ENCODE measurements around the gene OGA.

Gene OGA

DNA sequence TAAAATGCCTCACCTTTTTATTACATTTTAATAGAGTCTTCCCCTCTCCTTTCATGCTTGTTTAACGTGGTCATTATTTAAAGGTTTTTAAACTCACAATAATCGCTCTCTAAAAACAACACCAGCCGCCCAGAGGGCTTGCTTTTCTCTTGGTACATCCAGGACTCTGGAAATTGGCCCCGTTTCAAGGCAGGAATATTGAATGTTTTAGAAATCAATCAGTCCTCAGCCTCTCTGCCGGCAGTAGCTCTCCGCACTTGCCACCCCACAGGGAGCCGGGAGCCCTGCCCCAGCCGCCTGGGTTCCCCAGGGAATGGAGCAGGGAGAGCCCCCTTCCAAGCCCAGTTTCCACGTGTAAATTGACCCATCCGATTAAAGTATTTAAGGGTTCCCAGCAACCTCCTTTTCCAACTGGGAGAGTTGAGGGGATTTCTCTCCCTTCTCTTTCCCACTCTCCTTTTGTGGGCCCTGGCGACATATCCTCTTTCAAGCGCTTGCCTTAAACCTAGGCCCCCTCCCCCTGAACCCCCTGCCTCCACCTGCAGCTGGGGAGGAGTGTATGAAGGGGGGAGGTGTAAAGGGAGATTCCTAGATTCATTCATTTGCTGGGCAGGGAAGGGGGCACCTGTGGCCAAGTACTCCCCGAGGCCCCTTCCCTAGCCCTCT, 44.2 kb downstream of the OGA start:
- no peak for DNase-seq

DNA sequence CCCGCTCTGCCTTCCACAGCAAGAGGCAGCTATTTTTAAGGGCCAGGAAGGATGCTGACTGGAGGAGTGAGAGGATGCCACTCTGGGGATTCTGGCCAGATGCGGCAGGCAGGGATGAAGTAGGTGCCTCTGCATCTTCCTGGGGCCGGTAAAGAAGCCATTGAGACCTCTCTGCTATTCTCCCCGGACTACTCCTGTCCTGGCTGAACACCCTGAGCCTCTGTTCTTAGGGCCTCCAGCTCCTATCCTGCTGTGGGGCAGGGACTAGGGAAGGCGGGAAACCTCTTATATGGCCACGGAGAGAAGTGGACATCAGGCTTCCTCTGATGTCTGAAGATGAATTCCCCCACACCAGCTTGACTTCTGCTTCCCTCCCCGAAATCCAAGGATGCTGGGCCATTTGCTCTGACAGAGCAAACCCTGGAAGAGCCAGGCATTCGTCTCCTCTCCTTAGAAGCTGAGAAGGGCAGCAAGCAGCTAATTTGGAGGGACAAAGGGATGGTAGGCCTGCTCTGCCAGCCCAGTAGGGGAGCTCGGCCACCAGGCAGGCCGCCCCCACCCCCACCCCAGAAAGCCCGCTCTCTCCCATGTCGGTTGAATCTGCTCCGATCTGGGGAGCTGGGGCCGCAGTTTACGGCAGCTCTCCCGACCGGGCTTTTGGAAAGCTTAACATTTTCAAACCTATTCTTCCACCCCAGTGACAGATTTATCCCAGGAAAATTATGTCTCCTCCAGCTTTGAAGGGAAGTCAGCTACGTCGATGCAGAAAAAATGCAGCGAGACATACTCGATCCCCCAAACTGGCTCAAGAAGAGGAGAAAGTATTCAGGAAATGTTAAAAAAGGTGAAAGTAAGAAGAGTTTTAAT, 45.1 kb downstream of the OGA start:
- DNase-seq, result no peak

DNA sequence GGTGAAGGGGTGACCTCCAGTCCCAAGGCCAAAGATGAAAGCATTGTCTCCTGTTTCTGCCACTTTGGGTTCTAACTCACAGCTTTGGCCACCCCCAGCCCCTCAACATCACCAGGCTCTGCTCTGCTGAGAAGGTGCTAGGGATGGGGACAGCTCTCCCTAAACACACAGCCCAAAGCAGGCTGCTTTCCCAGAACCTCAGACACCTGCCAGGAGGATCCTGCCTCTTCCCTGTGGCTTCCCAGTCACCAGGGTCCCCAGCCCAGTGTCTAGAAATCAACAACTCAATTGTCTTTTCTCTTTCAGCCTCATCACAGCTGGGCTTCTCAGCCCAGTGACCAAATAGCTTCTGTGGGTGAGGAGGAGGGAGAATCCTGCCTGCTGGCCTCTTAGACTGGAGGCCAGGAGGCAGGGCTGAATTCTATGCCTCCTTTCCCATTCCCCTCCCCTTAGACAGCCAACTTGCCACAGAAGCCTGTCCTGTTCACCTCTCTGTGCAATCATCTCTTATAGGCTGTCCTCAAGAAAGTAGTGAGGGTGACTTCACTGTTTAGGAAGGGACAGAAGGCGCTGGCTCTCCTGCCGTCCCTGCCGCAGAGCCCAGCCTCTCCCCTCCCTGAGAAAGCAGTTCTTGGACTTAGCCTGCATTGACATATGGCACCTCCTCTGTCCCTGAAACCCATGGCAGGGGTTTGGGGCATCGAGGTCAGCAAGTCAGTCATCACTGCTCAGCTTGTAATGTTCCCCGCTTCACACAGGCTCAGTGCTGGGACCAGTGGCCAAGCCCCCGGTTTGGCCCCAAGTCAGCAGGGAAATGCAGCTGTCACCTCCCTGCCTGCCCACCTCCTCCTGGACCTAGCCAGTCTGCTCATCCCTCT, 46.0 kb downstream of the OGA start:
- DNase-seq, result no peak

DNA sequence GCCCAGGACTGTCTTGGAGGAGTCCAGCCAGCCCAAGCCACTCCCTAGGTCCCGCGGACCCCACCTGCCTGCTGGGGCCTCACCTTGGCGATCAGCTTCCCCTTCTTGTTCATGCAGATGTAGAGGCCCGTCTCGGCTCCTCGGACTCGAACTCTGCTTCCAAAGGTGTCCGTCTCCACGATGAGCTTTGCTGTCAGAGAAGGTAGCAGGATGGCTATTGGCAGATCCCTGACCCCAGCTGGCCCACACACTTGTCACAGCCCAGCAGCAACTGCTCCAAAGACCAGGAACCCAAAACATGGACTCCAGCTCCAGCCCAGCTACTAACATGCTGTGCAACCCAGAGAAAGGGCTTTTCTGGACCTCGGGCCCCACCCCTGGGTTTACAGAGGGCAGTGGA, 46.9 kb downstream of the OGA start:
- DNase-seq, result no peak

DNA sequence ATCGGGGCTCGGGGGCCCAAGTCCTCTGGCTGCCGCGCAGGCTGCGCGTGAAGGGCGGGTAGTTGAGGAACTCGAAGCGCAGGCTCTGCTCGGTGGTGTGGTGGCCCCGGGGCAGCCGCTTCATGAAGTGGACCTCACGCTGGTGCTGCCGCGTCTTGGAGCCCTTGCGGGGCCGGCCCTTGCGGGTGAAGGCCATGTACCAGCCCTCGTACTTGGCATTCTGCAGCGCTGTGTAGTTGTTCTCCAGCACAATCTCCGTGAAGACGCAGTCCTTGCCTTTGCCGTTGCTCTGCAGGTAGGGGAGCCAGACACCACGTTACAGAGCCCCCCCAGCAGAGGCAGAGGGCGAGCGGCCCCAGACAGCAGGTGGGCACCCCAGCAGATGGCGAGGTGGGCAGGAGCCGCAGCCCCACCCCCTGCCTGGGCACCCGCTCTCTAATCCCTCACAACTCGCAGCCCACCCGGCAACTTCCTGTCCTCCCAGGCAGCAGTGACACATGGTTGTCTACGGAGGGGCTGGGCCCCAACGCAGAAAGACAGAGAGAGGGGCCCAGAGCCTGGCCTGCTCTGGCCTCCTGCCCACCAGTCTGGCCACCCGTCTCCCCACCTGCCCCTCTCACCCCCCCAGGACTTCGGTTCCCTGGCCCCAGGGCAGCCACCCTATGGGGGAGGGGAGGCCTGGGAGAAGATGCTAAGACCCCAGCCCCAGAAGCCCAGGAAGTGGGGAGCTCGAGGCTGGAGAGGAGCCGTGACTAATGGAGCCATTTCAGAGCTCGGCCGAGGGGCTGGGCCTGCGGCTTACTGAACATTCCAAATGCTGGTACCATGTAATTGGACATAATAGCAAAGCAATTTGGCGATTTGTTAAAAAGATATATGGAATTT, 47.7 kb downstream of the OGA start:
- DNase-seq, result no peak

DNA sequence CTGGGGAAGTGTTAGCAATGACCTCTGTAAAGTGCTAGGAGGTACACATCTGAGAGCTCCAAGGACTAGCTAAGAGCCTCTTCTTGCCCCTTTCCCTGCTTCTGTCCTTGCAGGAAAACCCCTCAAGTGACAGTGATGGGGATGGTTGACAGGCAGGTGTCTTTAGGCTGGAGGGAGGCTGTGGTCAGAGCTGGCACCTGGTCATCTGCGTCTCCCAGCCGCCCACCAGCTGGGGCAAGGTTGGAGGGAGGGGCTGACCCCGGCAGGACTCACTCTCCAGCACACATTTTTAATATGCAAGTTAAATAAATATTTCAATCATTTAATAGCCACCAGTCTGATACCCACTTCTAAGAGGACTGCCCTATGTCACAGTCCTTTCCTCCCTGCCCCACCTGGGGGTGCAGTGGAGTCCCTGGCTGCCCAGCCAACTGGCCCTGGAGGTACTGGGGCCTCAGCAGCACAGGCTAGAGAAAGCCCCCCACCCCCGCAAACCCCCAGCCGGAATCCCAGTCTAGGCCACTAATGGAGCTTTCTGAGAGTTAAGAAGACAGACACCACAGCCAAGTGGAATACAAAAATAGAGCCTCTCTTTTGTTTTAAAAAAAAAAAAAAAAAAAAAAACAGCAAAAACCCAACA, 48.6 kb downstream of the OGA start:
- DNase-seq, result no peak

DNA sequence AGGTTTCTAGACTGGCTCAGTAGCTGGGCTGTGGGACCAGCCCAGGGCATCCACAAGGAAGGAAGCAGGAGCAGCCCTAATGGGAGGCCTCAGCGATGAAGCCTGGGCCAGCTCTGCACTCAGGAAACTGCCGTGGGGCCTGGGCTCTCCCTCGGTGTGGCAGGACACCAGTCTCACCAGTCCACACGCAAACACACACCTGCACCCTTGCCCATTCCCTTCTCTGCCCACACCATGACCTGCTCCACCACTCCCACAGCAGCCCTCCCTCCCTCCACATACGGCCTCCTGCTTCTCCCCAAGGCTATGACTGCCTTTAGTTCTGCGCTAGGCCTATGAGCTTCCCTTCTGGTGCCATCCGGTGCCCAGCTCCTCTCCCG, 49.5 kb downstream of the OGA start:
- no peak for DNase-seq

DNA sequence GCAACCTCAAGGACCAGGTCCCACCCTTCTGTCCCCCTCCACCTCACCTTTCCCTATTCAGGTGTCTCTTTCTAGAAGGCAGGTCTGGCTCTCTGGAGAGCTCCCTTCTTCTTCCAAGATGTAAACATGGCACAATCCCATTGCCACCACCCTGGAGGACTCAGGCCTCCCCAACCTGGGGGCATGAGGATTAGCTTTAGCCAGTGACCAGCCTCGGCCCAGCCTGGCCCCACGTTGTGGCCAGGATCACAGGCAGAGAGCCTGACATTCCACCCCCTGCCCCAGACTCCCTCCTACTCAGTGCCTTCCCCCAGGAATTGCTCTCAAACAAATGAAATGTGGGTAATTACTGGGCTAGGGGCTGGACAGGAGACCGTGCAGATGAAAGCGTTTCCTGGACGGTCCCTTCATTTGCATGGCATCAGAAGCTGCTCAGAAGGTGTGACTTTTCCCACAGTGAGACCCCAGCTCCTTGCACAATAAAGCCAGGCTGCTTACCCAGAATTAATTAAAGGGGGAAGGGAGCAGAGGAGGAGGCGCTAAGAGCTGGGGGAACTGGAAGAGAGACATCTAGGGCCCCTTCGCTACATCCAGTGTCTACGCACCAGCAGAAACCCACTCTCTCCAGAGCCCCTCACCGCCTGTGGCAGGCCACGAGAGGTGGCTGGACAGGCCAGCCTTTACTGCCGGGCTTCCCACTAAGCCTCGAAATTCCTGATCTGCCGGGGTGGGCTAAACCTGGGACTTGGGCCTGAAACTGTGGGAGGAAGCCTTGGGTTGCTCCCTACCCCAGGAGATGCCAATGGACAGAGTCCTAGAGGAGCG, 50.1 kb downstream of the OGA start:
- no peak for DNase-seq

DNA sequence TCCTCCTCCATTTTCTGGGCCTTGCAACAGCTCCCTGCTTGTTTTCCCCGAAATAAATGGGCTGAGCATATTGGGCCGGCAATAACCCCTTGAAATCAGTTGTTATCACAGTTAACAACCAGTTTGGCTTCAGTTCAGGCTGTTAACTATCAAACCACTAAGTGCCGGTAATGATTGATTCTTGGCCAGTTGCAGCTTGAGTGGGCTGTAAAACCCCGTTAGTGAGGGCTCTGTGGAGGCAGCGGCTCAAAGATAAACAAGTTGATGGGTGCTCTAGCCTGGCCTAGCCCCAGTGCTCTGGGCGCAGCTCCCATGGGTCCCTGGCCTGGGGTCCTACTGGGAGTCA, 50.7 kb downstream of the OGA start:
- DNase-seq, result no peak

DNA sequence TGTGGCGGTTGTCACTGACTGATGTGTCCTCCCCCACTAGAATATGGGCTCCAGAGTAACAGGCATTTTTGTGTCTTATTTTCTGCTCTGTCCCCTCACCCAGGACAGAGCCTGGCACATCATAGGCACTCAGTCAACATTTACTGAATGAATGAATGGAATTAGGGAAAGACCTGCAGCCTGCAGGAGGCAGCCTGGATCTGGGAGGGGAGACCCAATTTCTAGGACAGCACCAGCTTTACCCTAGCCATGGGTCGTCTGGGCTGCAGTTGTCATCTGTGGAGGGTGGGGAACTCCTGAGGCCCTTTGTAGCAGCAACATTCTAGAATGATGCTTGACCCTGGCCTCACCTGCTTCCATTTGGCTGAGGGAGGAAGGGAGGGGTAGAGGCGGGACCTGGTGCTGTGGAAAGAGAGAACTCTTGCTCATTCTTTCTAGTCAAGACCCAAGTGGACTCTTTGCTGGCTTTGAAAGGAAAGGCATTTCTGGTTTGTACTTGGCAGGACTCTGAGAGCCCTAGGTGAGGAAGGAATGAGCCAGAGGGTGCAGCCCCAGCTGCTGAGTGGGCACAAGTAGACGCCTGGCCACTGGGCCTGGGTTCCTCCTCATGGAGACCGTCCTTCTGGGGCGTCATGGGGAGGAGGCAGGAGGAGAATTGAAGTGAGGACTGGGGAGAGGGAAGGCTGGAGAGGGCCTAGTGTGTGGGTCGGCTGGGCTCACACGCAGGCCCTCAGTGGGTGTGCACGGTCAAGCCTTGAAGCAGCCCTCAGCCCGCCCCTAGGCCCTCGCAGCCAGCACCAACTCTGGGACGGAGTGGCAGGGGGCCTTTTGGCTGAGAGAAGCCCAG, 51.3 kb downstream of the OGA start:
- DNase-seq, result no peak

DNA sequence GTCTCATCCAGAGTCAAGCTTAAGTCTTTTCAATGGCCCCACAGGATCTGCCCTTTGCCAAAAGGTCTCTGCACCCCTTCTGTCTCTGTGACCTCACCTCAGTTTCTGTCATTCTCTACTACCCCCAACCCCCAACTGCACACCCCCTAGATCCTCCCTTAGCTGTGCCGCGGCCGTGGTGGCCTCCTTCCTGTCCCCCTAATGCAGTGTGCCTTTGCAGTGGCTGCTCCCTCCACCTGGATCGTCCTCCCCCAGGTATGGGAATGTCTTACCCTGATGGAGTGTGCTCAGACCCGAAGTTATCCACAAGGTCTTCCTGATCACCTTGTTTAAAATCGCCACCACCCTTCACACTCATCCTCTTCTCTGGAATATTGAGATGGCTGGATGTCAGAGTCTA, 51.9 kb downstream of the OGA start:
- DNase-seq, result no peak

DNA sequence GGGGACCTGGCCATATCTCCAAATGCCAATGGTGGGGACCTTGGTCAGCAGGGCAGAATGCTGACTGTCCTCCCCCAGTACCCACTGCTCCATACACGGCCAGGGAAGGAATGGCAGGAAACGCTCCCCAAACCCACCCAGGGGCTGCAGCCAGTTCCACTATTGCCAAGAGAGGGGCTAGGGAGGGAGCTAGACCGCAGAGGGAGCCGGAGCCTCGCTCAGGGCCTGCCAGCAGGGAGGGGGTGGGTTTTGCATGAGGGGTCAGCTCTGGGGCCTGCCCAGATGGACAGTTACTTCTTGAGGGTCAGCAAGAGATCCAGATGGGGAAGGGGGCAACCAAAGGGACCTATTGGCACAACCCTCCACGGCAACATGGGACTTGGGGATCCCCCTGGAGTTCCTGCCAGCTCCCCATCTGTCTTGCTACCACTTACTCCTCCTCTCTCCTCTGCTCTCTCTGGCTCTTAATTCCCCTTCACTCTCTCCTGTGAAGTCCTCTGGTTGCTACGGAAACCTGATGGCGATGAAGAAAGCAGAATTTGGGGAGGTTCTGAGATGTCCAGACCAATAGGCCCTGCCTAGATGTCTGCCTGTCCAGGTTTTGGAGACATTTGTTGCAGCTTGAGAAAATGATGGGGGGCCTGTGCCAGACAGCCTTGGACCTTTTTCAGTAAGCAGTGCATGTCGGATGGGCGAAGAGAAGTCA, 55.0 kb downstream of the OGA start:
- no peak for DNase-seq

DNA sequence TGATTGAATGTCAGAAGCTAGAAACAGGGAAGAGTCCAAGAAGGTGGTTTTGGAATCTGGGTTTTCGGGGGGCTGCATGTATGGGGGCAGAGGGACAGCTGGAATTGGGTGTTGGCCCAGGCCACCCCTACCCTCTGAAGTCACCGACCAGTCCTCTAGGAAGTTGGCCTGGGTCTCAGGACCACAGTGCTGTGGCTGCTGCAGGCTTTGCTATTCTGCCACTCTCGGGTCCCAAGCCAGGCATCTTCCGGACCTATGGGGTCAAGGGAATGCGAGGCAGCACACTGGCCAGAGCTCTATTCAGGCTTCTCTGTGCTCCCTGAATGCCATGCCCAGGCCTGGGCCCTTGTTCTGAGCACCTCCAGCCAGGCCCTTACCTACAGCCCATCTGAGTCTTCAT, 55.5 kb downstream of the OGA start:
- no peak for DNase-seq

DNA sequence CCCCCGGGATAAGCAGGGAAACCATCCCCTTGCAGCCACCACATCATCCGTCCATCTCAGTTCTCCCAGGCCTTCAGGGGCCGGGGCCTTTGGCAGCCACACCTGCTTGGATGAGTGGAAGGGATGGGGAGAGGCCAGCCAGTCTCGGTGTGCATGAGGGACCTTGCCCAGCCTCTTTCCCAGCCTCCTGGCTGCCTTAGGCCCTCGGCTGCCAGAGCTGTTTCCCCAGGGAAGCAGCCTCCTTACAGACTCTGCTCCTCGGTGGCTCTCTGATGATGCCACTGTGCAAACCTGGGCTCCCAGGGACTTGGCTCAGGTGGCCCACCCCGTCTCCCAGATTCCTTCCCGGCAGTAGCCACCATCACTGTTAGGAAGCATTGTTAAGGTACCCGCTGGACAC, 57.0 kb downstream of the OGA start:
- no peak for DNase-seq

DNA sequence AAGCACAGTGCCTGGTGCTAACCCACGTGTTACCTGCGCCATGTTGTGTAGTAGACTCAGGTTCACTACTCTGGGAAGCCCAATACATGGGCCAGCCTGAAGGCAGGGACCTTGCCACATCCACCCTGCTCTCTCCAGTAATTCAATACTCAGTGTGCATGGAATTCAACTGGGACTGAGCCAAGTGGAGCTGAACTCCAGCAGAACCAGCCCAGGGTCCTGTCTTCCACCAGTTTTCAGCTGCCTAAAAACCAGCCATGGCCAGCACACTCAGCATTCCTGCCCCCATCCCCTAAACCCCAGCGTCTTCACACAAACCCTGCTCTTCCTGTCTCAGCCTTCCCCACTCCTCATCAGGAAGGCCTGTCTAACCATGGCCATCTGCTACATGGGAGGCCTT, 57.7 kb downstream of the OGA start:
- no peak for DNase-seq

DNA sequence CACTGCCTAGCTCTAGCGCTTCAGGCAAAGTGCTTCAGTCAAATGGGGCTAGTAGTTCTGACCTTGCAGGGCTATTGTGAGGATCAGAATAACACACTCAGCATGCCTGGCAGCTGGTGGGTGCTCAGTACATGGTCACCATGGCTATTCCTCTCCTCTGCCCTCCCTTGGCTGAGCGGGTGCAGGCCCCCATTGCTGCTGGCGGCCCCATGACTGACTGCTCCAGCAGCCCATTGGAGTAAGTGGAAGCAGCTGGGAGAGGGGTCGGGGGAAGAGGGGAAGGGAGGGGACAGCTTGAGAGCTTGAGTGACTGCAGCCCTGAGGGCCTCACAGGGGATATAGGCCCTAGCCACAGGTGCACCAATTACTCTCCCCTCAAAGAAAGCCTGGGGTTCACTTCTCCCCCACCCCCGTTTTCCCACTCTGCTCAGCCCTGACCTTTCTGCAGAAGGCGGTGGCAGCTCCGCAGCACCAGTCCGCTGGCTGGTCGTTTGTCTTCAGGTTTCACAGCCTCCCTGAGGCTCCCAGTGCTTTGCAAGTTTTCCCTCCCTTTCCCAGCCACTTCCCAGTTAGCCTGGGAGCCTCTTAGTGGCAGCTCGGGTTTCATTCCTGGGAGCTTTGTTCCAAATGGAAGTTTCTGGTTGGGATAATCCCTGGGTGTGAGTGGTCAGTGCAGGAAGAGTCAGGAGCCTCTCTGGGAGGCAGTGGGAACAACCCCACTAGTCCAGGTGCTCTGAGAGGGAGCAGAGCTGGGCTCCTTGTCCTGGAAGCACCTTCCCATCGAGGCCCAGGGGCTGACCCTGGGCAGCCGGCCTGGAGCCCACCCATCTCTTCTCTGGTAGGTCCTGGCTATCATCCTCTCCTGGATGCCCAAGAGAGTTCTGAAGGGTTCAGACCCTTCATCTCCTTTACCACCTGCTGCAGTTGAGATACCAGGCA, 58.7 kb downstream of the OGA start:
- DNase-seq, result no peak

DNA sequence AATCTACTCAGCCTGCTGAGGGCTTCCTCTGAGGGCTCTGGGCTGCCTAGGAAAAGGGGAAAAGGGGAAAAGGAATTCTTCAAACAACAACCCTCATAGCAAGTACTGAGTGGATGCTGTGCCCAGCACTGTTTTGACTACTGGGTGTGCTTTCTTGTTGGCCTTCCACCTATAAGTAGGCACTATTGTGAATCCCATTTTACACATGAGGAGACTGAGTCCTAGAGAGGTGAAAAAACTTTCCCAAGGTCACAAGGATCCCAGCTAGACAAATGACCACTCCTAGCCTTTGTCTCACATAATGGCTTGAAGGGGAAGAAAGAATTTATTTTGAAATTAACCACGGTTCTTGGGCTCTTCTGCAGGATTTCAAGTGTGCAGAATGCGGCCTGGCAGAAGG, 59.4 kb downstream of the OGA start:
- DNase-seq, result no peak

DNA sequence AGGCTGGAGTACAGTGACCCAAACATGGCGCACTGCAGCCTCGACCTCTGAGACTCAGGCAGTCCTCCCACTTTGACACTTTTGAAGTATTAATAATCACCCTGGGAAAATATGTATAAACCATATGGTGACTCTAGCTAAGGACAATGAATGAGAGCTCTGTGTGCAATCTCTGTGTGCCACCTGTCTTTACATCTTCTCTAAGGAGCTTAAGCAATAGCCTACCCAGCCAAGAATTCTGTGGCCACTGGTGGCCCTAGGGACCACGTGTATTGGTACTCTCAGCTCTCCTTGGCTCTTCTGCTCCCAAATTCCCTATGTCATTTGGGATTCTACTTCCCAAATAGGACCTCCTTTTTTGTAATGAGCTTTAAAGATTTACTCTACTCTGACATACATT, 66.0 kb downstream of the OGA start:
- no peak for DNase-seq

Measured in RPMI8226 (cell line).